Breast epithelium (tissue), 3 donors: ENCODE data around the gene KCNQ5.

Experiments used
- POLR2A ChIP-seq: fragments of 450-650 bp; IDR thresholded peaks from one replicate; pipeline ENCODE4 v1.6.1; 2016; ENCODE audit warnings: antibody characterized with exemption, mild to moderate bottlenecking, moderate library complexity
- TF ChIP-seq, protein P1 (sequence below), 3 donors: fragments of 450-650 bp; IDR thresholded peaks; one replicate each; pipeline ENCODE4 v1.5.1; 2016 to 2017; ENCODE audit warnings: antibody characterized with exemption in 3 of 3, mild to moderate bottlenecking in 3 of 3, moderate library complexity in 3 of 3

DNA sequence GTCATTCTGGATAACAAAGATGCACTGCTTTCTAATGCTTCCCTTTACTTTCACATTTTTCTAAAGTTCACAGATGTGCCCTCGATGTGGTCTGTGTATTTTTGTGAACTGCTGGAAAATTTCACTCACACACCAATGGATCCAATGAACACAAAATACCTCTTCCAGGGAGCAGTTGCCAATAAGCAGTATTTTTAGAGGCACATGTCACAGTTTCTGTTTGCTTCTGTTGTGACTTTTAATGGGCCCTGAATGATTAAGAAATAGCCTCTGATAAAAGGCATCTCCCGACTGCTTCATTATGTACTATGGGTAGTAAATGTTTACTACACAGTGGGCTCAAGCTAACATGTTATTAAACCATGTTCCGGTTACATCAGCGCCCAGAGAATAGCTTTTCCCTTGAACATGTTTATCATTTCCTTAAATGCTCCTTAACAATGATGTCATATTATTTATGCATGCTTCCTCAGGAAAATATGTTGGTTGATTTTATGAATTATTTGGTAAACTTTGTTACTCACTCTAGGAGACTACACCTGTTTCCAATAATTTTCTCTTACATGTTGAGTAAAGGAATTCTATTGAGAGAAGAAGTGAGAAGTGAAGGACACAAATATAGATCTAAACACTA, 188.0 kb downstream of the KCNQ5 start:
- TF ChIP-seq, protein P1, sequence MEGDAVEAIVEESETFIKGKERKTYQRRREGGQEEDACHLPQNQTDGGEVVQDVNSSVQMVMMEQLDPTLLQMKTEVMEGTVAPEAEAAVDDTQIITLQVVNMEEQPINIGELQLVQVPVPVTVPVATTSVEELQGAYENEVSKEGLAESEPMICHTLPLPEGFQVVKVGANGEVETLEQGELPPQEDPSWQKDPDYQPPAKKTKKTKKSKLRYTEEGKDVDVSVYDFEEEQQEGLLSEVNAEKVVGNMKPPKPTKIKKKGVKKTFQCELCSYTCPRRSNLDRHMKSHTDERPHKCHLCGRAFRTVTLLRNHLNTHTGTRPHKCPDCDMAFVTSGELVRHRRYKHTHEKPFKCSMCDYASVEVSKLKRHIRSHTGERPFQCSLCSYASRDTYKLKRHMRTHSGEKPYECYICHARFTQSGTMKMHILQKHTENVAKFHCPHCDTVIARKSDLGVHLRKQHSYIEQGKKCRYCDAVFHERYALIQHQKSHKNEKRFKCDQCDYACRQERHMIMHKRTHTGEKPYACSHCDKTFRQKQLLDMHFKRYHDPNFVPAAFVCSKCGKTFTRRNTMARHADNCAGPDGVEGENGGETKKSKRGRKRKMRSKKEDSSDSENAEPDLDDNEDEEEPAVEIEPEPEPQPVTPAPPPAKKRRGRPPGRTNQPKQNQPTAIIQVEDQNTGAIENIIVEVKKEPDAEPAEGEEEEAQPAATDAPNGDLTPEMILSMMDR (IDR thresholded peaks at IDR 0.05): no peak
- no peak for TF ChIP-seq POLR2A
